Activated CD4-positive, CD25-positive, alpha-beta regulatory T cell treated with anti-CD3 and anti-CD28 coated beads, Interleukin-2, amount 50 U/mL, for 16 hours (primary cell): ENCODE results near the gene CLASRP.

Experiments
- DNase-seq: peaks from one replicate; pipeline ENCODE4 v3.0.0-alpha.2; 2020; ENCODE audit warnings: low read depth, low spot score

Gene CLASRP

GRCh38 chr19:45021971-45022370 is 16.9 kb upstream of the CLASRP start:
- no peak for DNase-seq

- DNase-seq: no peak
Measured at GRCh38 chr19:45023048-45023447, 15.8 kb upstream of the CLASRP start.

- DNase-seq: no peak
Measured at GRCh38 chr19:45025264-45025663, 13.6 kb upstream of the CLASRP start.

GRCh38 chr19:45027371-45027770 is 11.5 kb upstream of the CLASRP start:
- no peak for DNase-seq

- no peak for DNase-seq
Measured at GRCh38 chr19:45030825-45031224, 8.0 kb upstream of the CLASRP start.

- DNase-seq: no peak
Measured at GRCh38 chr19:45032421-45032820, 6.4 kb upstream of the CLASRP start.

- no peak for DNase-seq
Measured at GRCh38 chr19:45035755-45036154, 3.1 kb upstream of the CLASRP start.

- no peak for DNase-seq
Measured at GRCh38 chr19:45037393-45038169, 1.3 kb upstream of the CLASRP start.

GRCh38 chr19:45040059-45040771 is 1.4 kb downstream of the CLASRP start:
- no peak for DNase-seq

GRCh38 chr19:45041125-45041524 is 2.3 kb downstream of the CLASRP start:
- DNase-seq: no peak

- no peak for DNase-seq
Measured at GRCh38 chr19:45045671-45046353, 7.0 kb downstream of the CLASRP start.

GRCh38 chr19:45046355-45046754 is 7.5 kb downstream of the CLASRP start:
- no peak for DNase-seq

GRCh38 chr19:45047188-45047797 is 8.4 kb downstream of the CLASRP start:
- no peak for DNase-seq

GRCh38 chr19:45049073-45049736 is 10.4 kb downstream of the CLASRP start:
- DNase-seq: no peak

- no peak for DNase-seq
Measured at GRCh38 chr19:45050036-45050435, 11.2 kb downstream of the CLASRP start.

- no peak for DNase-seq
Measured at GRCh38 chr19:45051929-45052579, 13.2 kb downstream of the CLASRP start.

GRCh38 chr19:45056831-45057230 is 18.0 kb downstream of the CLASRP start:
- no peak for DNase-seq

GRCh38 chr19:45057444-45057843 is 18.6 kb downstream of the CLASRP start:
- no peak for DNase-seq

- no peak for DNase-seq
Measured at GRCh38 chr19:45058622-45059159, 19.8 kb downstream of the CLASRP start.

- peak; percentile 68 for DNase-seq
Measured at GRCh38 chr19:45059258-45059965, 20.6 kb downstream of the CLASRP start.
